GM12878 (cell line): ENCODE data around the gene ARMC8. TPM values are rescaled to one million over a fixed set of nuclear protein-coding genes. Genes with fewer than 3 reads are reported as not detected.

ENCODE experiments used
- ATAC-seq: fragments of 200-7000 bp; cut with Tn5 transposase; 3 replicates; pipeline ENCODE4 v1.9.1; 2020; ENCODE audit warnings: mild to moderate bottlenecking, moderate library complexity
- BruUV-seq: library from RNA; stranded (reverse); fragments of 400-500 nt; replicated peaks from 2 replicates; lab custom pipeline; 2021; lab: Mats Ljungman, UMichigan
- CTCF ChIA-PET: fragments of 300-600 bp; sonication (Branson Sonifier 250); formaldehyde crosslinking; extraction: SDS; loops from one replicate; lab custom pipeline; 2021; ENCODE audit warnings: inconsistent platforms; lab: Yijun Ruan, JAX
- POLR2A ChIA-PET: fragments of 350-600 bp; formaldehyde crosslinking; extraction: SDS; loops from one replicate; lab custom pipeline; 2021; ENCODE audit warnings: inconsistent platforms; lab: Charles Lee
- RAD21 ChIA-PET: fragments of 300-600 bp; sonication (Branson Sonifier 250); formaldehyde crosslinking; loops from one replicate; lab custom pipeline; 2023; ENCODE audit warnings: antibody characterized with exemption; ENCODE audit not compliant: unreplicated experiment; lab: Charles Lee
- SMC1A ChIA-PET: fragments of 300-600 bp; sonication (Branson Sonifier 250); formaldehyde crosslinking; loops from one replicate; lab custom pipeline; 2023; ENCODE audit not compliant: unreplicated experiment, uncharacterized antibody; lab: Charles Lee
- DNase-seq: peaks from one replicate; pipeline ENCODE4 v3.0.0-alpha.2; 2011; ENCODE audit warnings: low read depth, low spot score
- FAIRE-seq: peaks from 3 replicates; lab custom pipeline; 2011; peaks lifted over from hg19 to GRCh38; lab: Jason Lieb, UNC
- H2AFZ ChIP-seq: 2 replicates; pipeline ENCODE4 v1.6.0; 2011; ENCODE audit warnings: low read depth, low read length, control low read depth; ENCODE audit not compliant: control insufficient read depth
- H3K27ac ChIP-seq: 2 replicates; pipeline ENCODE4 v1.5.1; 2011; ENCODE audit warnings: control low read depth; ENCODE audit not compliant: control insufficient read depth, insufficient read depth
- H3K27me3 ChIP-seq, 2 experiments: replicated peaks in 1 of 2; 2 replicates each; pipeline versions ENCODE4 v1.6.0 to v1.6.1; 2011; ENCODE audit warnings: low read length in 1 of 2; ENCODE audit not compliant: control insufficient read depth in 2 of 2, insufficient read depth in 2 of 2
- H3K36me3 ChIP-seq, 2 experiments: 2 replicates each; pipeline ENCODE4 v1.5.1; 2011; ENCODE audit warnings: low read length in 1 of 2; ENCODE audit not compliant: control insufficient read depth in 2 of 2, insufficient read depth in 2 of 2
- H3K4me1 ChIP-seq: 2 replicates; pipeline ENCODE4 v1.6.1; 2011; ENCODE audit warnings: mild to moderate bottlenecking, low read length, moderate library complexity, mixed read lengths; ENCODE audit not compliant: control insufficient read depth, insufficient read depth
- H3K4me2 ChIP-seq: 2 replicates; pipeline ENCODE4 v1.6.0; 2011; ENCODE audit warnings: control low read depth; ENCODE audit not compliant: control insufficient read depth, insufficient read depth
- H3K4me3 ChIP-seq: fragments of 200-600 bp; sonication (generic); 2 replicates; pipeline ENCODE4 v1.5.1; 2016
- H3K79me2 ChIP-seq: 2 replicates; pipeline ENCODE4 v1.6.0; 2011; ENCODE audit warnings: low read length; ENCODE audit not compliant: control insufficient read depth, insufficient read depth
- H3K9ac ChIP-seq: 2 replicates; pipeline ENCODE4 v1.8.0; 2011; ENCODE audit warnings: low read length, control low read depth, mixed read lengths; ENCODE audit not compliant: control insufficient read depth, insufficient read depth
- H3K9me3 ChIP-seq: replicated peaks from 3 replicates; pipeline ENCODE4 v1.5.1; 2011; ENCODE audit warnings: mild to moderate bottlenecking, low read length; ENCODE audit not compliant: control insufficient read depth, insufficient read depth
- H4K20me1 ChIP-seq: 2 replicates; pipeline ENCODE4 v1.6.0; 2011; ENCODE audit not compliant: control insufficient read depth, insufficient read depth
- BCL11A ChIP-seq: IDR thresholded peaks from 2 replicates; pipeline ENCODE4 v1.6.1; 2011; ENCODE audit warnings: low read depth, low read length
- BMI1 ChIP-seq: fragments of 450-650 bp; IDR thresholded peaks from 2 replicates; pipeline ENCODE4 v1.6.1; 2016; ENCODE audit warnings: mild to moderate bottlenecking, moderate library complexity, borderline replicate concordance
- JUND ChIP-seq: IDR thresholded peaks from 2 replicates; pipeline ENCODE4 v1.6.1; 2012; ENCODE audit warnings: low read depth, mild to moderate bottlenecking, low read length, improper control_type of control experiment, moderate library complexity
- PML ChIP-seq: IDR thresholded peaks from 2 replicates; pipeline ENCODE4 v1.6.1; 2012; ENCODE audit warnings: low read length, inconsistent platforms
- WGBS: methylation state at CpG from one replicate; pipeline ENCODE4 v1.1.6; 2016; ENCODE audit warnings: low lambda C conversion rate; ENCODE audit not compliant: insufficient replicate concordance, insufficient coverage; ENCODE audit errors: missing lambda C conversion rate; 5-methylcytosine and 5-hydroxymethylcytosine counted together
- in situ Hi-C: fragments of 300-500 bp; cut with MboI; formaldehyde crosslinking; loops from 9 replicates; pipeline ENCODE4 v1.14.3; 2018; ENCODE audit warnings: mixed read lengths
- intact Hi-C: fragments of 100-400 bp; cut with micrococcal nuclease; formaldehyde crosslinking; loops from one replicate; pipeline ENCODE4 v1.14.2; 2022; ENCODE audit not compliant: unreplicated experiment
- polyA plus RNA-seq, 11 experiments: library from polyadenylated mRNA; depleted of rRNA in 4 of 11; unstranded in 6 of 11; stranded (reverse) in 5 of 11; fragments of >200 nt; fragmentation: Nextera tagmentation in 4 of 11; fragmentation: Illumina TruSeq in 1 of 11; extraction: Ambion mirVana in 4 of 11; extraction: Trizol in 1 of 11; gene quantifications; 1 replicate in 1 of 11; 2 replicates in 10 of 11; pipeline versions ENCODE4 v1.2.1 to v1.2.3, GENCODE V29; 2011 to 2016; ENCODE audit warnings: inconsistent platforms in 2 of 11, missing spikeins in 2 of 11, low read depth in 1 of 11
- total RNA-seq, 4 experiments: library from RNA; depleted of rRNA in 3 of 4; stranded (reverse); fragments of >200 nt in 3 of 4; fragmentation: Illumina TruSeq in 1 of 4; extraction: Trizol in 1 of 4; gene quantifications; 2 replicates each; pipeline versions ENCODE4 v1.2.1 to v1.2.3, GENCODE V29; 2013 to 2021
- TF ChIP-seq, protein P1 (sequence below), 3 experiments: IDR thresholded peaks in 2 of 3; conservative IDR thresholded peaks in 1 of 3; 2 replicates each; pipeline ENCODE4 v1.5.1; 2011; ENCODE audit warnings: low read depth in 3 of 3, low read length in 3 of 3, mild to moderate bottlenecking in 3 of 3, control low read depth in 2 of 3, moderate library complexity in 2 of 3, inconsistent platforms in 1 of 3, mixed read lengths in 1 of 3; ENCODE audit not compliant: control insufficient read depth in 2 of 3, insufficient read depth in 1 of 3; ENCODE audit errors: extremely low read depth in 1 of 3

Gene ARMC8
- total and polyA plus RNA-seq, 10 of the 15 experiments (the other 5 are each of a cell fraction or from before 2014, with no cell fraction given): 29.8 to 93.4 (median 45.3) TPM

DNA sequence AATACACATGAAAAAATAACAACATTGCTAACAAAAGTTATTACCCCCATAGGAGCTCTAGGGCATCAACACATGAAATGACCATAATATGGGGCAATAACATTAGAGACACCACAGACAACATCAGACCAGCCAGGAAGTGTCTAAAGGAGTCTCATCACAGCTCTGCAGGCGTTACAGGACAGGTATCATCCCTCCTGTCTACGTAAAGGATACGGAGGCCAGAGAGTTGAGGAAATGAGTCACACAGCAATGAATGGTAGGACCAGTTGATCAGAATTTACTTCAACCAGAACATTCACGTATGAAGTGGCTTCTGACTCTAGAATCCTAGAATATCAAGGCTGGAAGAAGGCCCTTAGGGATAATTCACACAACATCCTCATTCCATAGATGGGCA lies 140.7 kb downstream of the ARMC8 start (continued):
- TF ChIP-seq JUND: no peak
- TF ChIP-seq PML: no peak
- TF ChIP-seq BMI1: no peak
- TF ChIP-seq, all 136 proteins: peak for 0

DNA sequence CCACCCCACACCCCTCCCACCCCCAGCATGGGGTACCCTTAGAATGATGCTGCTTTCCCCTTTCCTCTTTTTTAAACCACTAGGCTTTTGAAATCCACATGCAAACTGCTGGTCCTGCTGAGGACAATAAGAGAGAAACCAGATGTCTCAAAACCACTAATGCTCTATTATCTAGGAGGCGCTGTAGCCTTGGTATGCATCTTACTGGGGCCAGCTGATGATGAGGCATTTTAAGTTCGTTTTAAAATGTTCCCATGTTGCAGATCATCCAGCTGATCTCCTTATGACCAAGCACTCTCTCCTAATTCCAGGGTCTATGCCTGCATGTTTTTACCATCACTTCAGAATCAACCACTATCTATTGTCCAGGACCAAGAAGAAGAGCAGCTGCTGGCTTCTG lies 141.2 kb downstream of the ARMC8 start:
- 0% methylated on average over 2 of the region's 2 CpGs for WGBS
- Histone ChIP-seq H3K79me2 (no peaks in the 10 kb centered on the region), H4K20me1 (no peaks in the 10 kb centered on the region), H3K9ac (no peak overlapping the region), H3K27me3 (peaks cover 2 to 18% of the 10 kb centered on the region in 2 experiments; a peak in 3 of 4 replicates), H3K4me2 (no peak overlapping the region), H3K9me3 (no peaks in the 10 kb centered on the region), H3K36me3 (no peaks in the 10 kb centered on the region), H3K27ac (no peak overlapping the region), H3K4me3 (no peak overlapping the region), H3K4me1 (peaks cover 7% of the 10 kb centered on the region), H2AFZ (no peak overlapping the region)
- TF ChIP-seq, protein P1, sequence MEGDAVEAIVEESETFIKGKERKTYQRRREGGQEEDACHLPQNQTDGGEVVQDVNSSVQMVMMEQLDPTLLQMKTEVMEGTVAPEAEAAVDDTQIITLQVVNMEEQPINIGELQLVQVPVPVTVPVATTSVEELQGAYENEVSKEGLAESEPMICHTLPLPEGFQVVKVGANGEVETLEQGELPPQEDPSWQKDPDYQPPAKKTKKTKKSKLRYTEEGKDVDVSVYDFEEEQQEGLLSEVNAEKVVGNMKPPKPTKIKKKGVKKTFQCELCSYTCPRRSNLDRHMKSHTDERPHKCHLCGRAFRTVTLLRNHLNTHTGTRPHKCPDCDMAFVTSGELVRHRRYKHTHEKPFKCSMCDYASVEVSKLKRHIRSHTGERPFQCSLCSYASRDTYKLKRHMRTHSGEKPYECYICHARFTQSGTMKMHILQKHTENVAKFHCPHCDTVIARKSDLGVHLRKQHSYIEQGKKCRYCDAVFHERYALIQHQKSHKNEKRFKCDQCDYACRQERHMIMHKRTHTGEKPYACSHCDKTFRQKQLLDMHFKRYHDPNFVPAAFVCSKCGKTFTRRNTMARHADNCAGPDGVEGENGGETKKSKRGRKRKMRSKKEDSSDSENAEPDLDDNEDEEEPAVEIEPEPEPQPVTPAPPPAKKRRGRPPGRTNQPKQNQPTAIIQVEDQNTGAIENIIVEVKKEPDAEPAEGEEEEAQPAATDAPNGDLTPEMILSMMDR (IDR thresholded peaks at IDR 0.05 in 2 of 3, conservative IDR thresholded peaks at IDR 0.05 in 1 of 3; ENCODE audit: control insufficient read depth in 2 of 3, extremely low read depth in 1 of 3, insufficient read depth in 1 of 3, low read depth in 3 of 3, low read length in 3 of 3): 0 out of 6 replicates have a peak, but pooled peaks of 1 of the 3 experiments have one; percentile 6
- no peak for TF ChIP-seq BCL11A
- ATAC-seq: no peak
- FAIRE-seq: no peak
- ChIA-PET SMC1A (interaction anchor here (0.6 kb wide), 1 partner anchor 16 kb away, joined by 3 read pairs; no protein-coding TSS in a partner anchor), RAD21 (interaction anchor here (1.4 kb wide), 1 partner anchor 19 kb away, joined by 3 read pairs; no protein-coding TSS in a partner anchor), POLR2A (no interaction called here), CTCF (interaction anchor here (0.6 to 1.3 kb wide), 4 partner anchors 8 to 242 kb away, joined by 3 to 5 read pairs (median 5); no protein-coding TSS in a partner anchor)
- no peak for DNase-seq
- intact Hi-C loops (no loop called here), in situ Hi-C loops (no loop called here)
- BruUV-seq: no TSS peak
